Measurements from ENCODE around the gene KCNS3. TPM values are rescaled to one million over a fixed set of nuclear protein-coding genes. Genes with fewer than 3 reads are reported as not detected.
A peak's percentile ranks its signal among the peaks of the same experiment; 100 is the strongest.

Gene KCNS3, protein sequence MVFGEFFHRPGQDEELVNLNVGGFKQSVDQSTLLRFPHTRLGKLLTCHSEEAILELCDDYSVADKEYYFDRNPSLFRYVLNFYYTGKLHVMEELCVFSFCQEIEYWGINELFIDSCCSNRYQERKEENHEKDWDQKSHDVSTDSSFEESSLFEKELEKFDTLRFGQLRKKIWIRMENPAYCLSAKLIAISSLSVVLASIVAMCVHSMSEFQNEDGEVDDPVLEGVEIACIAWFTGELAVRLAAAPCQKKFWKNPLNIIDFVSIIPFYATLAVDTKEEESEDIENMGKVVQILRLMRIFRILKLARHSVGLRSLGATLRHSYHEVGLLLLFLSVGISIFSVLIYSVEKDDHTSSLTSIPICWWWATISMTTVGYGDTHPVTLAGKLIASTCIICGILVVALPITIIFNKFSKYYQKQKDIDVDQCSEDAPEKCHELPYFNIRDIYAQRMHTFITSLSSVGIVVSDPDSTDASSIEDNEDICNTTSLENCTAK
- total RNA-seq (10 to 100 TPM in 1 of 2 donors, 1 to 10 TPM in 1; 8.8 to 13.7 TPM), polyA plus RNA-seq (10 to 100 TPM in 1 of 2 donors, 1 to 10 TPM in 1; 5.4 to 15.0 TPM)
- long read RNA-seq, donor 1, transcript KCNS3-201 (3 exons, 2,333 nt): major isoform, 26 of 41 reads
- long read RNA-seq, donor 1, partial matches to known transcripts: 8 of 41 reads
- long read RNA-seq, donor 1, other reads (novel, unspliced or antisense): 6 of 41 reads
- long read RNA-seq, donor 2, transcript KCNS3-201 (3 exons, 2,333 nt): major isoform, 6 of 10 reads
- long read RNA-seq, donor 2, partial matches to known transcripts: 2 of 10 reads
- long read RNA-seq, donor 2, other reads (novel, unspliced or antisense): 2 of 10 reads

DNA sequence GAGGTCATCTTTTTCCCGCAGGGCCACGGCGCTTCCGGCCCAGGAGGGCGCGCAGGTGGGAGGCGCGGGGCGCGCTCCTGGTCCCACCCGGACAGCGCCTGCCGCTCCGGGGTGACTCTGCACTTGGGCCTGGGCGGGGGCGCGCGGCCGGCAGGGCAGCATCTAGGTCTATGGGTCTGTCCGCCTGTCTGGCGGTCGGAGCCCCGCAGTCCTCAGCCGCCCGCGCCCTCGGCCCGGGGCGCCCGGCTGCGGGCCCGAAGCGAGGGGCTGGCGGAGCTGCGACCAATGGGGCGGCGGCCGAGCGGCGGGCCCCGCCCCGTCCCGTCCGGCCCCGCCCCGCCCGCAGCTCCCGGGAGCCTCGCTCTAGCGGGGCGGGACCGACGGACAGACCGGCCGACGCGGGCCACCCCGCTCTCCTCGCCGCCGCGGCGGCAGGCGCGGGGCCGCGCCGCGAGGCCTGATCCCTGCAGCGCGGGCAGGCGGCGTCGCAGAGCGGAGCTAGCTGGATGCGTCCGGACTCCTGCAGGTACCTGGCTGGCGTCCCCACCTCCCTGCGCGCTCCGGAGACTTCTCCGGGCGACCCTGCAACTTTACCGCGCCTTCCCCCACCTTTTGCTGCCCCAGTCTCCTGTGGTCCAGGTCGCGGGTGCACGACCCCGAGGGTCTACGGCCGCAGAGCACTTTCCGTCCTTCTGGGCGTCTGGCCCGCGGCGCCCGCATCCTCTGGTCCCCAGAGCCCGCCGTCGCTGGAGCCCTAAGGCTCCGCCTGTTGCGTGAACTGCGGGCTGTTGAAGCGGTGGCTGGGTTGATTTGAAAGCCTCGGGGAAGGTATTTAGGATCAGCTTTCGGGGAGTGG lies at the start of gene KCNS3:
KCNS3 (plus strand) TSS at position 387 of the 856 bp plus-strand sequence. CDS start 52,342 bp downstream, outside the sequence.
- Histone ChIP-seq H3K36me3 (ENCODE audit: control insufficient read depth in 1 of 2, insufficient read depth in 2 of 2, low read length in 1 of 2) (no peaks in the 10 kb centered on the region), H3K4me1 (ENCODE audit: control insufficient read depth in 1 of 2, insufficient read depth in 2 of 2, low read length in 2 of 2) (no peaks in the 10 kb centered on the region), H3K9me3 (ENCODE audit: control insufficient read depth, low read length) (no peaks in the 10 kb centered on the region), H3K27ac (ENCODE audit: low read depth in 1 of 2, low read length in 2 of 2) (peak within 1 kb of the TSS in 1 of 2 donors; percentile 55), H3K27me3 (ENCODE audit: control insufficient read depth in 1 of 2, insufficient read depth in 2 of 2, low read length in 1 of 2) (no peaks in the 10 kb centered on the region), H3K4me3 (ENCODE audit: low read length in 2 of 2) (peak within 1 kb of the TSS; percentile 51 to 81)
- 0 to 1% methylated on average over 73 to 106 of the region's 106 CpGs for WGBS, 2 donors
- ATAC-seq (ENCODE audit: low FRiP score) (peak; percentile 89), DNase-seq (peak; percentile 55 to 81)
- intact Hi-C loops (cut with DNase I): loop anchor here in 1 of 2 donors (2.0 to 5.0 kb wide), 2 partner anchors 54 to 98 kb away; no protein-coding TSS in a partner anchor

DNA sequence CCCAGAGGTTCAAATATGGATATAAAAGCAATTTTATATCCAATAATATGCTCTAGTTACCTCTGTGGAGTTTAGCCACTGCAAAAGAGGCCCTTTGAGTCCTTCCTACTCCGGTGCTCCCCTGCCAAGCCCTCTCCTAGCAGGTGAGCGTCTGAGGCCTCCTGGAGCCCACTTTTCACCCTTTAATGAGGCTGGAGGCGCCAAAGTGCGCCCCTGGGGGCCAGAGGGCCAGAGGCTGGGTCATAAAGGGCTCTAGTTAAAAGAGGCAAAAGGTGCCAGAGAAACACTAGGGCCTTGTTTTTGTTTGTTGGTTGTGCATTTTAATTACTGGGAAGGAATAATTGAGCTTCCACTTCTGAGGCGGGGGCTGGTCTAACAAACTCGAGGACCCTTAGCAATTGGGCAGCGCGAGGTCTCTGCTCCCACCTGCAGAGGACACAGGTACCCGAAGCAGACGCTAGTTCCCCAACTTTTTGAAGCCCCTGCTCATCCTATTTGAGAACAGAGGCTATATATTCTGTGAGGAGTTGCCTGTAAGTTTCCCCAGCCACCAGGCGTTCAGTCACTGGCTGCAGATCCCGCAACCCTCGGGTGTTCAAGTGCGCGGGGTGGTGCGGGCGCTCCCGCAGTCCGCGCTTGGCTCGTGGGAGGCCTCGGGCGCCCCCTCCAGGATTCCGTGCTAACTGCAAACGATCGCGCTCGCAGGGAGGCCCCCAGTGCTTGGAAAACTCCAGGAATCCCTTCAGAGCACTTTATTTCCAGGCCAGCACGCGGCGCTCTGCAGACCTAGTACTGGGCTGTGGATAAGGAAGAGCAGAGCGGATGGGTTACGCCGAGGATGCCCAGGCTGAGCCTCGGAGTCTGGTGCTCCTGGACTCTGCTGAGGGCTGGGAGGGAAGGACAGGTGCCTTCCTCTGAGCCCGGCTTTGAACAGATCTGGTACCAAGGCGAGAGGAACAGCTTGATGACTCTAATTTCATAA lies 48.1 kb upstream of the KCNS3 start:
- WGBS, 2 donors: 15% methylated on average over 37 of the region's 37 CpGs
- H3K4me1 ChIP-seq (ENCODE audit: control insufficient read depth in 1 of 2, insufficient read depth in 2 of 2, low read length in 2 of 2): peaks cover 0 to 2% of the 10 kb centered on the region in 2 donors
- DNase-seq: peak; percentile 77 to 86
- no peaks in the 10 kb centered on the region for H3K36me3 ChIP-seq (ENCODE audit: control insufficient read depth in 1 of 2, insufficient read depth in 2 of 2, low read length in 1 of 2)
- intact Hi-C loops (cut with DNase I): loop anchor here (5.0 to 10.0 kb wide), 3 partner anchors 78 to 116 kb away; partner anchors contain the start of genes GEN1 (in 1 of the 2) and SMC6 (in 1 of the 2)
- peak; percentile 77 for ATAC-seq (ENCODE audit: low FRiP score)
- no peak overlapping the region for H3K27ac ChIP-seq (ENCODE audit: low read depth in 1 of 2, low read length in 2 of 2)
- no peak overlapping the region for H3K4me3 ChIP-seq (ENCODE audit: low read length in 2 of 2)
- H3K9me3 ChIP-seq (ENCODE audit: control insufficient read depth, low read length): no peaks in the 10 kb centered on the region
- no peaks in the 10 kb centered on the region for H3K27me3 ChIP-seq (ENCODE audit: control insufficient read depth in 1 of 2, insufficient read depth in 2 of 2, low read length in 1 of 2)

DNA sequence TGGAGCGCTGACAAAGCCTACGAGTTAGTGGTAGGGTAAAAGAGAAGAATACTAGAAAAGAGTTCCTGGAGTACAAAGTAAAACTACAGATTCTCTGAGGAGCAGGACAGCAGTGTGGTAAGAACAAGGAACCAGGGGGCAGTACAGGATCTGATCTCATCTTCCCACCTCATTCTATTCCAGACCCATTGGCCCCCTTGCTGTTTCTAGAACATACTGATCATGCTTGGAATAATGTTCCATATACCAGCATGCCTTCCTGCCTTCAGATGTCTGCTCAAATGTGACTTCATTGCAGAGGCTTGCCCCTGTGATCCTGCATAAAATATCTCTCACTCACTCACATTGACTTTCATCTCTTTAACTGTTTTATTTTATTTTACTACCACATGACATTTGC lies 43.0 kb upstream of the KCNS3 start:
- H3K9me3 ChIP-seq (ENCODE audit: control insufficient read depth, low read length): no peaks in the 10 kb centered on the region
- H3K27ac ChIP-seq (ENCODE audit: low read depth in 1 of 2, low read length in 2 of 2): no peak overlapping the region
- DNase-seq (no peak), ATAC-seq (ENCODE audit: low FRiP score) (no peak)
- peaks cover 0 to 2% of the 10 kb centered on the region in 2 donors for H3K4me1 ChIP-seq (ENCODE audit: control insufficient read depth in 1 of 2, insufficient read depth in 2 of 2, low read length in 2 of 2)
- 25 to 66% methylated on average over 2 of the region's 2 CpGs for WGBS, 2 donors
- no peaks in the 10 kb centered on the region for H3K36me3 ChIP-seq (ENCODE audit: control insufficient read depth in 1 of 2, insufficient read depth in 2 of 2, low read length in 1 of 2)
- no peak overlapping the region for H3K4me3 ChIP-seq (ENCODE audit: low read length in 2 of 2)
- no peaks in the 10 kb centered on the region for H3K27me3 ChIP-seq (ENCODE audit: control insufficient read depth in 1 of 2, insufficient read depth in 2 of 2, low read length in 1 of 2)
- intact Hi-C loops (cut with DNase I): loop anchor here in 1 of 2 donors (10.0 kb wide), 1 partner anchor 121 kb away; no protein-coding TSS in a partner anchor

DNA sequence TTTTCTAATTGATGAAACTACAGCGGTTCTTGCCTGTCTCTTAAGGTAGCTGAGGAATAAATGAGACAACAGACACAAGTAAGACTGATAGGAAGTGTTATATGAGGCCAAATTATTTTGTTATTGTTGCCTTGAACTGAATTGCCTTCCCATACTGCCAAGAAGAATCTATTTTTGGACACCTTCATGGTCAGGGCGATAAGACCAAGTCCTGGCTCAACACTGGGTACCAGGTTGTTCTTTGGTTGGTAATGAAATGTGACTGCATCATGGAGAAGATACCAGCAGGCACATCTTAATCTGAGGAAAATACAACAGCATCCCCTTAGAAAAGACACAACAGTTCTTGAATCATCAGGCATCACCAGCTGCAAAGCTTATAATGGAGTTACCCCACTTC lies 38.5 kb upstream of the KCNS3 start:
- no peak for DNase-seq
- H3K36me3 ChIP-seq (ENCODE audit: control insufficient read depth in 1 of 2, insufficient read depth in 2 of 2, low read length in 1 of 2): no peaks in the 10 kb centered on the region
- ATAC-seq (ENCODE audit: low FRiP score): no peak
- H3K4me1 ChIP-seq (ENCODE audit: control insufficient read depth in 1 of 2, insufficient read depth in 2 of 2, low read length in 2 of 2): no peaks in the 10 kb centered on the region
- 43 to 46% methylated on average over 2 of the region's 2 CpGs for WGBS, 2 donors
- no peaks in the 10 kb centered on the region for H3K9me3 ChIP-seq (ENCODE audit: control insufficient read depth, low read length)
- H3K4me3 ChIP-seq (ENCODE audit: low read length in 2 of 2): no peak overlapping the region
- intact Hi-C loops (cut with DNase I): loop anchor here in 1 of 2 donors (10.0 kb wide), 1 partner anchor 125 kb away; no protein-coding TSS in a partner anchor
- H3K27ac ChIP-seq (ENCODE audit: low read depth in 1 of 2, low read length in 2 of 2): no peak overlapping the region
- no peaks in the 10 kb centered on the region for H3K27me3 ChIP-seq (ENCODE audit: control insufficient read depth in 1 of 2, insufficient read depth in 2 of 2, low read length in 1 of 2)

DNA sequence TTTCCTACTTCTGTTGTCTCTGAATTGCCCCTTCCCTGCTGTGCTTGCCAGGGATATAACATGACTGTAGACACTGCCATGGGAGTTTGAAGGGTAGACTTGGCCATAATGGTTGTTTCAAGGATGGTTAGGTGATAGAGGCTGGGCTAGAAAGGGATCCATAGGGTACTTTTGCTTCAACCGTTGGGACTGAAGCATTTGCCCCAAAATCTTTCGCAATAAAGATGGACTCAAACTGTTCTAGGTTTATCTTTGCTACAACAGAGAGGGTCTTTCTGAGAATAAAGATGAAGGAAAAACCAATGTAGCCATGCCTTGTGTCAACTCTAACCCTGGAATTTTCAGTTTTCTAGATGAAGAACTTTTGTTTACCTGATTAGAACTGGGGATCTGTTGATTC lies 35.0 kb upstream of the KCNS3 start:
- ATAC-seq (ENCODE audit: low FRiP score): no peak
- H3K36me3 ChIP-seq (ENCODE audit: control insufficient read depth in 1 of 2, insufficient read depth in 2 of 2, low read length in 1 of 2): no peaks in the 10 kb centered on the region
- H3K4me3 ChIP-seq (ENCODE audit: low read length in 2 of 2): no peak overlapping the region
- no peaks in the 10 kb centered on the region for H3K4me1 ChIP-seq (ENCODE audit: control insufficient read depth in 1 of 2, insufficient read depth in 2 of 2, low read length in 2 of 2)
- no peak overlapping the region for H3K27ac ChIP-seq (ENCODE audit: low read depth in 1 of 2, low read length in 2 of 2)
- no peaks in the 10 kb centered on the region for H3K9me3 ChIP-seq (ENCODE audit: control insufficient read depth, low read length)
- intact Hi-C loops (cut with DNase I): no loop called here
- DNase-seq: no peak
- 94 to 96% methylated on average over 2 of the region's 2 CpGs for WGBS, 2 donors
- no peaks in the 10 kb centered on the region for H3K27me3 ChIP-seq (ENCODE audit: control insufficient read depth in 1 of 2, insufficient read depth in 2 of 2, low read length in 1 of 2)

DNA sequence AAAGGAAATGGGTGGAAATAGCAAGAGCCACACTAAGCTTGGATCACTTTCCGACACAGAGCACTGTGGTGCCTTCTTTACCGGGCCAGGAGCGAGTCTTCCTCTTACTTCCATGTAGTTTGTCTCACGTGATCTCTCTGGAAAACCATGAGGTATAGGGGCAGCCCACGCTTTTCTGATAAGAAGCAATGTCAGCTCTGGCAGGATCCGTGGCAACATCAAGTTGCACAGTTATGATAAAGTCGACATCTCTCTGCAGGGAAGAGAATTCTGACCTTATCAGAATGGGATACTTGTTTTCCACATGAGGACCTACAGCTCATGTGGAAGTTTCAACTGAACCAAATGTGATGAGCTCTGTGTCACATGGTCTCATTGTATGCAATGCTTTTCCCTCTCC lies 32.7 kb upstream of the KCNS3 start:
- Histone ChIP-seq H3K4me3 (ENCODE audit: low read length in 2 of 2) (no peak overlapping the region), H3K27me3 (ENCODE audit: control insufficient read depth in 1 of 2, insufficient read depth in 2 of 2, low read length in 1 of 2) (no peaks in the 10 kb centered on the region), H3K27ac (ENCODE audit: low read depth in 1 of 2, low read length in 2 of 2) (no peak overlapping the region), H3K4me1 (ENCODE audit: control insufficient read depth in 1 of 2, insufficient read depth in 2 of 2, low read length in 2 of 2) (no peaks in the 10 kb centered on the region), H3K9me3 (ENCODE audit: control insufficient read depth, low read length) (no peaks in the 10 kb centered on the region), H3K36me3 (ENCODE audit: control insufficient read depth in 1 of 2, insufficient read depth in 2 of 2, low read length in 1 of 2) (no peaks in the 10 kb centered on the region)
- ATAC-seq (ENCODE audit: low FRiP score): no peak
- DNase-seq: no peak
- WGBS, 2 donors: 91 to 93% methylated on average over 7 of the region's 7 CpGs
- intact Hi-C loops (cut with DNase I): no loop called here

DNA sequence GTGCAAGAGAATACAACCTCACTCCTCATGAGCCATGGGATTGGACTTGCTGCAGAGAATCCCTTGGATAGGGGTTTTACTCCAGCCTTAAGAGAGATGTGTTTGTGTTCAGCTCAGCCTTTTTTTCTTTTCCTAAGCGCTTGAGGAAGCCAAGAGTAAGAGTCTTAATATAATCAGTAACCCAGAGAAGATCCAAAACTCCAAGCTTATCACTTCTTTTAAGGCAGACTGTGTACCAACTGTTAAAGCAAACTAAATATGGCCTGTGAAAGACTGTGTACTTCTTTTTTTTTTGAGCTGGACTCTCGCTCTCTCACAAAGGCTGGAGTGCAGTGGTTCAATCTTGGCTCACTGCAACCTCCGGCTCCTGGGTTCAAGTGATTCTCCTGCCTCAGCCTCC lies 31.8 kb upstream of the KCNS3 start:
- intact Hi-C loops (cut with DNase I): no loop called here
- Histone ChIP-seq H3K4me1 (ENCODE audit: control insufficient read depth in 1 of 2, insufficient read depth in 2 of 2, low read length in 2 of 2) (no peaks in the 10 kb centered on the region), H3K27me3 (ENCODE audit: control insufficient read depth in 1 of 2, insufficient read depth in 2 of 2, low read length in 1 of 2) (no peaks in the 10 kb centered on the region), H3K36me3 (ENCODE audit: control insufficient read depth in 1 of 2, insufficient read depth in 2 of 2, low read length in 1 of 2) (no peaks in the 10 kb centered on the region), H3K9me3 (ENCODE audit: control insufficient read depth, low read length) (no peaks in the 10 kb centered on the region), H3K4me3 (ENCODE audit: low read length in 2 of 2) (no peak overlapping the region), H3K27ac (ENCODE audit: low read depth in 1 of 2, low read length in 2 of 2) (no peak overlapping the region)
- ATAC-seq (ENCODE audit: low FRiP score): no peak
- no peak for DNase-seq
- WGBS, 2 donors: 91 to 97% methylated on average over 3 of the region's 3 CpGs
